Body of pancreas (tissue), 4 donors: ENCODE measurements around the gene SLC17A5. TPM values are rescaled to one million over a fixed set of nuclear protein-coding genes. Genes with fewer than 3 reads are reported as not detected.
"Not testable (repeated sequence)": the region's sequence is repeated elsewhere in the genome, so short reads cannot be mapped to it uniquely, and the experiment has no call there.

Experiments
- ATAC-seq: fragments of 150-250 bp; one replicate; pipeline ENCODE4 v1.9.1; 2016
- DNase-seq, 4 donors: peaks; one replicate each; pipeline ENCODE4 v3.0.0-alpha.2; 2019
- H3K27ac ChIP-seq, 4 donors: fragments of 200-600 bp; sonication (generic); 1 replicate in 3 of 4; 2 replicates in 1 of 4; pipeline versions ENCODE4 v1.5.1 to v1.6.1; 2016 to 2019; ENCODE audit warnings: mild to moderate bottlenecking in 1 of 4, mixed read lengths in 1 of 4, moderate library complexity in 1 of 4
- H3K27me3 ChIP-seq, 2 donors: fragments of 200-600 bp; sonication (generic); one replicate each; pipeline ENCODE4 v1.6.0; 2016; ENCODE audit warnings: mild to moderate bottlenecking in 1 of 2
- H3K36me3 ChIP-seq, 2 donors: fragments of 200-600 bp; sonication (generic); replicated peaks in 1 of 2; 2 replicates each; pipeline ENCODE4 v1.5.1; 2016; ENCODE audit warnings: low read depth in 2 of 2; ENCODE audit not compliant: insufficient read depth in 1 of 2
- H3K4me1 ChIP-seq: fragments of 200-600 bp; sonication (generic); one replicate; pipeline ENCODE4 v1.6.0; 2016
- H3K4me3 ChIP-seq, 2 donors: fragments of 200-600 bp; sonication (generic); 1 replicate in 1 of 2; 2 replicates in 1 of 2; pipeline ENCODE4 v1.5.1; 2016 to 2019
- H3K9me3 ChIP-seq, 3 donors: fragments of 200-600 bp; sonication (generic); 1 replicate in 2 of 3; 2 replicates in 1 of 3; pipeline ENCODE4 v1.5.1; 2016
- POLR2A ChIP-seq, 3 donors: fragments of 450-650 bp; IDR thresholded peaks; one replicate each; pipeline ENCODE4 v1.6.1; 2016; ENCODE audit warnings: antibody characterized with exemption in 3 of 3, mild to moderate bottlenecking in 2 of 3
- WGBS, 2 donors: methylation state at CpG; one replicate each; pipeline ENCODE4 v1.1.5; 2017; 5-methylcytosine and 5-hydroxymethylcytosine counted together
- intact Hi-C: fragments of 100-400 bp; cut with DNase I; formaldehyde crosslinking; loops from one replicate; pipeline ENCODE4 v1.15.1; 2023
- total RNA-seq, 2 donors: library from RNA; depleted of rRNA; stranded (reverse); fragments of >200 nt; gene quantifications; one replicate each; pipeline ENCODE4 v1.1.0, GENCODE V29; 2016
- TF ChIP-seq, protein P1 (sequence below), 7 experiments: fragments of 450-650 bp in 4 of 7; fragments of 200-600 bp in 3 of 7; sonication (generic) in 3 of 7; IDR thresholded peaks; one replicate each; pipeline ENCODE4 v1.5.1; 2016 to 2019; ENCODE audit warnings: antibody characterized with exemption in 7 of 7

Gene SLC17A5
- total RNA-seq, 2 donors from 2014 or later, result 4.9 to 11.2 TPM

DNA sequence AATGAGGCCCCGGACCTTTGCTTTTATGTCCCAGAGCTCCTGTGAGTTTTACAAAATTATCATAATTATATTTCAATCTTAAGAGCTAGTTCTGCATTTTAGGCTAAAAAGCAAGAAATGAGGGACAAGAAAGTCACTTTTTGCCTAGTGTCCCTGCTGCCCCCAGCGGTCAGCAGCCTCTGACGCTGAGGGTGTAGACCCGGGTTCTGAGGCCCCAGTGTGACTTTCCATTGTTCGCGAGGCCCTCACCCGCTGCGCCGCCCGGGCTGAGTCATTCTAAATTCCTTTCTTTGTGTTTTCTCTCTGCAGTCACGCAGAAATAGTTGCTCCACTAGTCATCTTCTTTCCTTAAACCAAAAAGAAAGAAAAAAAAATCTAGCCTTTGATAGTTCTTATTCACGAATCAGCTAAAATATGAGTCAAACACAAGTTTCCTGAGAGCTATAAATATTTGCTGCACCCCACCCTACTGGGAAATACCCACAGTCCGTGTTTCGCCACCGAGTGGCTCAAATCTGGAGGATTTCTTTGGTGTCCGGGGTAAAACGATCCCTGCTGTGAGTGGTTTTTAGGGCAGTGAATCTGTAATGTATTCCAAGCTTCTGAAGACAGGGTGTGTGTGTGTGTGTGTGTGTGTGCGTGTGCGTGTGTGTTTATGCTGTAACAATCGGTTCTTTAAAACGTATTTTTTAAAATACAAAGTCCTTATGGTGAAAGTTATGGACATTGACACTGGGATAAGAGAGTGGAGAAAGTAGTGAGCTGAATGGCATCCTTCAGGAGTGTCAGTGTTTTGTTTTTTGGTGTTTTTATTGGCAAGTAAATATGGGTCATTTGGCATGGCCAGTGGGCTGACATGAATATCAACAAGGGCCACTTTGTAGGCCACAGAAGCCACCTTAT lies 73.3 kb downstream of the SLC17A5 start:
- DNase-seq (peak; percentile 56 to 76 (median 62)), ATAC-seq (peak; percentile 89)
- Histone ChIP-seq H3K4me3 (no peak overlapping the region), H3K9me3 (no peaks in the 10 kb centered on the region), H3K27ac (peak overlapping the region; percentile 49 to 87 (median 70)), H3K27me3 (no peaks in the 10 kb centered on the region), H3K4me1 (peaks cover 18% of the 10 kb centered on the region), H3K36me3 (no peaks in the 10 kb centered on the region)
- WGBS, 2 donors, result 41 to 42% methylated on average over 21 of the region's 21 CpGs
- intact Hi-C loops, result no loop called here
- peak in 2 of 3 donors; percentile 20 to 36 for TF ChIP-seq POLR2A (IDR thresholded peaks at IDR 0.05)
- TF ChIP-seq, protein P1, sequence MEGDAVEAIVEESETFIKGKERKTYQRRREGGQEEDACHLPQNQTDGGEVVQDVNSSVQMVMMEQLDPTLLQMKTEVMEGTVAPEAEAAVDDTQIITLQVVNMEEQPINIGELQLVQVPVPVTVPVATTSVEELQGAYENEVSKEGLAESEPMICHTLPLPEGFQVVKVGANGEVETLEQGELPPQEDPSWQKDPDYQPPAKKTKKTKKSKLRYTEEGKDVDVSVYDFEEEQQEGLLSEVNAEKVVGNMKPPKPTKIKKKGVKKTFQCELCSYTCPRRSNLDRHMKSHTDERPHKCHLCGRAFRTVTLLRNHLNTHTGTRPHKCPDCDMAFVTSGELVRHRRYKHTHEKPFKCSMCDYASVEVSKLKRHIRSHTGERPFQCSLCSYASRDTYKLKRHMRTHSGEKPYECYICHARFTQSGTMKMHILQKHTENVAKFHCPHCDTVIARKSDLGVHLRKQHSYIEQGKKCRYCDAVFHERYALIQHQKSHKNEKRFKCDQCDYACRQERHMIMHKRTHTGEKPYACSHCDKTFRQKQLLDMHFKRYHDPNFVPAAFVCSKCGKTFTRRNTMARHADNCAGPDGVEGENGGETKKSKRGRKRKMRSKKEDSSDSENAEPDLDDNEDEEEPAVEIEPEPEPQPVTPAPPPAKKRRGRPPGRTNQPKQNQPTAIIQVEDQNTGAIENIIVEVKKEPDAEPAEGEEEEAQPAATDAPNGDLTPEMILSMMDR (IDR thresholded peaks at IDR 0.05), result peak in 5 of 7 experiments; percentile 6 to 29 (median 19)

DNA sequence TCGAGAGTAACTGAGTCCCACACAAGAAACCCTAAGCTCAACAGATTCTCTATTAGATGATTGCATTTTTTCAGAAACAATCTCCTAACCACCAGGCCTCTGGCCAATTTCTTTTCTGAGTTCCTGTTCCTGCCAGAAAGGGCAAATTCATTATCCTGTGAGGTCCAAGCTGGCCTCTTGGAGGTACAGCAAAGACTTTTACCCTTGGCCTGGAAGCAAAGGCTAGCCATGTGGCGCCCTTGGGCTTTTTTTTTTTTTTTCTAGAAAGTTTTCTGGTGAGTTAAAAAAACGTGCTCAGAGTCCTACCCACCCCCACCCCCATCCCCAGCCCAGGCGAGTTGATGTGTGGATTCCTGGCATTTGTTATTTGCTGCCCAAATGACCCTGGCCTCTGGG lies 73.9 kb downstream of the SLC17A5 start:
- intact Hi-C loops, result no loop called here
- Histone ChIP-seq H3K9me3 (no peaks in the 10 kb centered on the region), H3K4me1 (peaks cover 12% of the 10 kb centered on the region), H3K4me3 (no peak overlapping the region), H3K36me3 (no peaks in the 10 kb centered on the region), H3K27me3 (no peaks in the 10 kb centered on the region), H3K27ac (peak overlapping the region; percentile 49 to 87 (median 70))
- peak in 3 of 4 donors; percentile 14 to 58 (median 34) for DNase-seq
- 37 to 39% methylated on average over 4 of the region's 4 CpGs for WGBS, 2 donors
- TF ChIP-seq POLR2A (IDR thresholded peaks at IDR 0.05), result no peak
- TF ChIP-seq, protein P1 (IDR thresholded peaks at IDR 0.05), result no peak
- peak; percentile 72 for ATAC-seq

DNA sequence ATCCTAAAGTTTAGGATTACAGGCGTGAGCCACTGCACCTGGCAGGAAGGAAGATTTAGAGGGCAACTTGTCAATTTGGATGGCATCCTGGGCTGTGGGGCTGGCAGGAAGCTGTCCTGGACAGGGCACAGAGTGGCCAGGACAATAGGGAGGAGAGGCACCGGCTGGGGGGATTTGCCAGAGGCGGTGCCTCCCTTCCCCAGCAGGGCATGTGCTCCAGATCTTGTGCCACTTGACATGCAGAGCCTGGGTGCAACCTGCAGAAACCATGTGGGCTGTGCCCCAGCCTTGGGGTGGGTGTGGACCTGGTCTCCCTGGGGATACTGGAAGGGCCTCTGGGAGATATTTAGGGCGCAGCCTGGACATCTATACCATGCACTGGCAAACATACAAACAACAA lies 74.4 kb downstream of the SLC17A5 start:
- H3K27me3 ChIP-seq, result no peaks in the 10 kb centered on the region

DNA sequence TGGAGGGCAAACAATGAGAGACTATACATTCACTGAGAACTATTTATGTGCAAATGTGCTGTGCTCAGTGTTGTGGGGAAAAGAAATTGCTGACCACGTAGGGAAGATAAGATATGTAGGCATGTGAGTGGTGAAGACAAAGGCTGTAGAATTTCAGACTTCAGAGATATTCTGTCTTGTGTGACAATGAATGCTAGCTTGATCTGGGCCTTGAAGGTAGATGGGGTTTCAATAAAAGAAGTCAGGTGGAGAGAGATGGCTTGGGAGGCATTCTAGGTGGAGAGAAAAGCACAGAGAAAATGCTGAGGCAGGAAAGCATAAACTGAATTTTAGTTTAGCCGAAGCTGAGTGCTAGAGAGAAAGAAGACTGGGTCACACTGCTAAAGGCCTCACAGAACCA lies 76.1 kb downstream of the SLC17A5 start:
- intact Hi-C loops, result no loop called here
- DNase-seq (no peak), ATAC-seq (no peak)
- 66% methylated on average over 2 of the region's 2 CpGs for WGBS, 2 donors
- Histone ChIP-seq H3K9me3 (no peaks in the 10 kb centered on the region), H3K27me3 (no peaks in the 10 kb centered on the region), H3K4me1 (peaks cover 11% of the 10 kb centered on the region), H3K36me3 (no peaks in the 10 kb centered on the region), H3K4me3 (no peak overlapping the region), H3K27ac (no peak overlapping the region)
- no peak for TF ChIP-seq POLR2A (IDR thresholded peaks at IDR 0.05)
- TF ChIP-seq, protein P1 (IDR thresholded peaks at IDR 0.05), result no peak

More for the DNA sequence above, 74.4 kb downstream of the SLC17A5 start:
- WGBS, 2 donors, result 66 to 81% methylated on average over 2 to 4 of the region's 4 CpGs
- H3K4me3 ChIP-seq, result no peak overlapping the region
- H3K27ac ChIP-seq, result peak overlapping the region in 3 of 4 donors; percentile 46 to 87 (median 67)
- H3K9me3 ChIP-seq, result no peaks in the 10 kb centered on the region
- no peak for DNase-seq
- intact Hi-C loops, result no loop called here
- TF ChIP-seq, protein P1 (IDR thresholded peaks at IDR 0.05), result no peak
- TF ChIP-seq POLR2A (IDR thresholded peaks at IDR 0.05), result no peak
- no peaks in the 10 kb centered on the region for H3K36me3 ChIP-seq
- no peak for ATAC-seq
- peaks cover 11% of the 10 kb centered on the region for H3K4me1 ChIP-seq

DNA sequence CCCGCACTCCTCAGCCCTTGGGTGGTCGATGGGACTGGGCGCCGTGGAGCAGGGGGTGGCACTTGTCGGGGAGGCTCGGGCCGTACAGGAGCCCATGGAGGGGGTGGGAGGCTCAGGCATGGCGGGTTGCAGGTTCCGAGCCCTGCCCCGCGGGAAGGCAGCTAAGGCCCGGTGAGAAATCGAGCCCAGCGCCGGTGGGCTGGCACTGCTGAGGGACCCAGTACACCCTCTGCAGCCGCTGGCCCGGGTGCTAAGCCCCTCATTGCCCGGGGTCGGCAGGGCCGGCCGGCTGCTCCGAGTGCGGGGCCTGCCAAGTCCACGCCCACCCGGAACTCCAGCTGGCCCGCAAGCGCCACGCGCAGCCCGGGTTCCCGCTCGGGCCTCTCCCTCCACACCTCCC lies 81.3 kb downstream of the SLC17A5 start:
- intact Hi-C loops, H3K4me1 ChIP-seq, H3K9me3 ChIP-seq, DNase-seq, H3K4me3 ChIP-seq, H3K27me3 ChIP-seq, H3K27ac ChIP-seq, H3K36me3 ChIP-seq, ATAC-seq: not testable (repeated sequence)
- WGBS, 2 donors, result 90 to 98% methylated on average over 15 to 17 of the region's 32 CpGs

DNA sequence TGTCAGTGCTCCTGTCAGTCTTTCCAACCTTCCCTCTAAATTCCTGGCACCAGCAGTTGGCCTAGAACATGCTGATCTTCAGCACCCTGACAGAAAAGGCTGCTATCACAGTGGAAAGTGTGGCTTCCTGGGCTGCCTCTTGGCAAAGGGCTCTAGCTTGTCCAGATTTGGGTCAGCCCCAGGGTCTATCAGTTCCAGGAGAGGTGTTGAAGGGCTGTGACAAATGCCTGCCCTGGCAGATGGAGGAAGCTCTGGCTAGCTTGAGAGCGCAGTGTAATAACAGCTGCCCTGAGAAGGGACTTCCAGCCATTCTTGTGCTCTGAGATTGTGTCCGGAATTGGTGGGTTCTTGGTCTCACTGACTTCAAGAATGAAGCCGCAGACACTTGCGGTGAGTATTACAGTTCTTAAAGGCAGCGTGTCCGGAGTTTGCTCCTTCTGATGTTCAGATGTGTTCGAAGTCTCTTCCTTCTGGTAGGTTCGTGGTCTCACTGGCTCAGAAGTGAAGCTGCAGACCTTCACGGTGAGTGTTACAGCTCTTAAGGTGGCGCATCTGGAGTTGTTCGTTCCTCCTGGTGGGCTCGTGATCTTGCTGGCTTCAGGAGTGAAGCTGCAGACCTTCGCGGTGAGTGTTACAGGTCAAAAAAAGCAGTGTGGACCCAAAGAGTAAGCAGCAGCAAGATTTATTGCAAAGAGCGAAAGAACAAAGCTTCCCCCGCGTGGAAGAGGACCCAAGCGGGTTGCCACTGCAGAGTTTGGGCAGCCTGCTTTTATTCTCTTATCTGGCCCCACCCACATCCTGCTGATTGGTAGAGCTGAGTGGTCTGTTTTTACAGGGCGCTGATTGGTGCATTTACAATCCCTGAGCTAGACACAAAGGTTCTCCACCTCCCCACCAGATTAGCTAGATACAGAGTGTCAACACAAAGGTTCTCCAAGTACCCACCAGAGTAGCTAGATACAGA lies 82.3 kb downstream of the SLC17A5 start:
- 90 to 91% methylated on average over 18 to 19 of the region's 19 CpGs for WGBS, 2 donors
- intact Hi-C loops, H3K27ac ChIP-seq, H3K9me3 ChIP-seq, H3K4me3 ChIP-seq, H3K27me3 ChIP-seq, H3K36me3 ChIP-seq, DNase-seq, ATAC-seq: not testable (repeated sequence)
- H3K4me1 ChIP-seq, result peaks cover 14% of the 10 kb centered on the region
